Limb (tissue), 2 donors: Measurements from ENCODE around the gene VHLL.

Experiments used
- DNase-seq, 2 donors: peaks; one replicate each; pipeline ENCODE4 v3.0.0-alpha.2; 2016; ENCODE audit errors: extremely low spot score in 2 of 2

VHLL gene

DNA sequence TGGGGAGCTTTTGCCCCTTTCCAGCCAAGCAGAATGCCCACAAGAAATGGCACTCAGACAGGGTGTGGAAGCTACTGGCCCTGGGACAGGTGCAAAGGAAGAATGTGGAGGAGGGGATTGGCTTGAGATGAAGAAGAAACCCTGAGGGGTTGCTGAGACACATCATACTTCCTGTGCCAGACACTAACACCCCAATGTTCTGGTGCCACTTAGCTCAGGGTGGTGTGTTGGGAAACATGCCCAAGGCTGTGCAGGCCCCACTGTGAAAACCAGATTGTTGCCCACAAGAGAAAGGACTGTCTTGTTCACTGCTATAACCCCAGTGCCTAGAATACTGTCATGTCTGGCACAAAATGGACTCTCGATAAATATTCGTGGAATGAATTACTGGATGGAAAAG, 41.4 kb downstream of the VHLL start:
- no peak for DNase-seq

DNA sequence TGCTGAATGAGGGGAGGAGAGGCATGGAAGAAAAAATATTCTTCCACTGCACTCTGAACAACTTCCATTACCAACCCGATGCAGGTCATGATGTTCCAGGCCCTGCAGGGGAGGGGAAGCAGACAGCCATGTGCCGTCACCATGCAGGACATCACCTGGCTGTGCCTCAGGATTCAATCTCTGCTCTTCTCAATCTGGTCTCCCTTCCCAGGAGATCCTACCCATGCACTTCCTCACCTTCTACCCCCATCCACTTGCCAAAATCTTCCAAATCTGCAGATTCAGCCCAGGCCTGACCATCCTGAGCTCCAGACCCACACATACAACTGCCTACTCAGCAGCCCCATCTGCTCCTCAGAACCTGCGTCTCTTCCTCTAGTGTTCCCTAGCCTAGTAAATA, 45.5 kb downstream of the VHLL start:
- no peak for DNase-seq

DNA sequence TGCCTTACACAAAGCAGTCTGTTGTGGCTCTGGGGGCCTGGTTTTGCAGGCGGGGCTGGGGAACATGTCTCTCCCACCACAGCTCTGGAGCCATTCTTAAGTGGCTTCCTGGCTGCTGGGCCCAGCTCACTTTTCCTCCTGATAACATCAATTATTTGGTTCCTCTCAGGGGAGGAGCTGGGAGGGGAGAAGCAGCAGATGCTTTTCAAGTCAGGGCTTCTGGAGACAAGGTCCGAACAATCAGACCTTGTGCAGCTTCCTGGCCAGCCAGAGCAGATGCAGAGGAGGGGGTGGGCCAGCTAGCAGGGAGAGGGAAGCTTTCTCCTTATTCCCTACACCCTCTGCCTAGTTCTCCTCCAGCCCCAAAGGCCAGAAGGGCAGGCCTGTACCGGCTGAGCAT, 47.6 kb downstream of the VHLL start:
- no peak for DNase-seq

DNA sequence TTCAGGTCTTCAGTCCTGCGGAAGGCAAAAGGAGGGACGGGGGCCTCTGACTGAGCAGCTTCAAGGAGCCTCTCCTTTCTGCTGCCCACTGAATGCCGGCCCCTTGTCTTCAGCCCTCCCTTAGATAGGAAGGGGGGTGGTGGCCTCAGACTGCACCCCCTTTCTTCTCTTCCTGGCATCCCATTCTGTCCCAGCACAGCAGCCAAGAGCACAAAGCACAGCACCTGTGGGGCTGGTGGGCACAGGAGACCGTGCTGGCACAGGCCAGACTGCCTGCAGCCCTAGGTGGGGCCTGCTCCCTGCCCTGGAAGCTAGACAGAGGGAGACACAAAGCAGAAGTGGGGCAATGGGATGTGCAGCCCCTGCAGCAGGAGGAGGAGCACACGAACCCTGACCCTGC, 49.5 kb downstream of the VHLL start:
- no peak for DNase-seq
